Measurements from ENCODE around the gene ASIC4. TPM values are rescaled to one million over a fixed set of nuclear protein-coding genes. Genes with fewer than 3 reads are reported as not detected.
A peak's percentile ranks its signal among the peaks of the same experiment; 100 is the strongest.

Gene ASIC4
- total RNA-seq, 1 experiment from 2014 or later = 0.79 TPM

DNA sequence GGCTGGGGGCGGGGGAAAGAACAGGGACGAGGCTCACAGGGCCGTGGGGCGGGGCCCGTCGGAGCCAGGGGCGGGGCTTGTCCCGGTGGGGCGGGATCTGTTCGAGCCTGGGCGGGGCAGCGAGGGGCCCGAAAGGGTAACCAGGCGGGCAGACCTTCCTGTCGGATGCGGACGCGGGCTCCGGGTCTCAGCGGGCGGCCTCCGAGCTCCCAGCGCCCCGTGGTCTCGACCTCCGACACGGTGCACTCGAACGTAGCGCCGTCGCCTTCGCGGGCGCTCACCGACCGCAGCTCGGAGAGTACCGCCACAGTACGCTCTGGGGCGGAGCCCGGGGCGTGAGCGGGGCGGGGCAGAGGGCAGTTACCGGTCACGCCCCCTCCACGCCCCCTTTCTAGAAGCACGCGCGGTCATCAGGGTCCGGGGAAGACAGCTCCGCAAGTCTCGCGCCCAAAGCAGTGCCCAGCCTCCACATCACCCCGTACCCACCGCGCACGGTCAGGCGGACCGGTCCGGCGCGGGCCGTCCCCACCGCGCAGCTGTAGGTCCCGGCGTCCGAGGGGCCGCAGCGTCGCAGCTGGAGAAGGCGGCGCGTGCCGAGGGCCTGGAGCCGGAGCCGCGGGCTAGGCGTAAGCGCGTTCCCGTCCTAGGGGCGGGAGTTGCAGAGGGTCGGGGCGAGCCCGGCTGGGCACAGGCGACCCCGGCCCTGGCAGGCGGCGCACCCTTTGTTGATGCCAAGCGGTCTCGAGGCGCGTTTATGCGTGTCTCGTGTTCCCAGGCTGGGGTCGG is 38.3 kb downstream of the ASIC4 start (continued):
- TF ChIP-seq RORB (CRISPR knock-in tag; IDR thresholded peaks at IDR 0.05) (no peak), TEAD4 (CRISPR knock-in tag; IDR thresholded peaks at IDR 0.05) (no peak), ZNF396 (CRISPR knock-in tag; IDR thresholded peaks at IDR 0.05; ENCODE audit: borderline replicate concordance) (no peak), PRRX2 (CRISPR knock-in tag; IDR thresholded peaks at IDR 0.05) (0 out of 2 replicates have a peak, but pooled peaks have one; percentile 42), ZNF423 (CRISPR knock-in tag; IDR thresholded peaks at IDR 0.05) (no peak), EMX1 (CRISPR knock-in tag; IDR thresholded peaks at IDR 0.05) (0 out of 2 replicates have a peak, but pooled peaks have one; percentile 34), MLX (CRISPR knock-in tag; IDR thresholded peaks at IDR 0.05) (0 out of 2 replicates have a peak, but pooled peaks have one; percentile 37), SOX15 (CRISPR knock-in tag; IDR thresholded peaks at IDR 0.05) (no peak), PREB (CRISPR knock-in tag; IDR thresholded peaks at IDR 0.05; ENCODE audit: borderline replicate concordance) (peak; percentile 76; the same call in 1 of the 2 replicates), AFF4 (CRISPR knock-in tag; IDR thresholded peaks at IDR 0.05; ENCODE audit: borderline replicate concordance) (peak; percentile 74; the same call in 1 of the 2 replicates), ZNF138 (CRISPR knock-in tag; conservative IDR thresholded peaks at IDR 0.05) (peak; percentile 88; the same call in 1 of the 2 replicates), FOXJ3 (CRISPR knock-in tag; IDR thresholded peaks at IDR 0.05; ENCODE audit: borderline replicate concordance) (no peak), SP1 (CRISPR knock-in tag; conservative IDR thresholded peaks at IDR 0.05) (peak; percentile 94), NFYB (CRISPR knock-in tag; conservative IDR thresholded peaks at IDR 0.05; ENCODE audit: low read depth) (no peak), ERG (CRISPR knock-in tag; IDR thresholded peaks at IDR 0.05) (0 out of 2 replicates have a peak, but pooled peaks have one; percentile 64), ZNF219 (CRISPR knock-in tag; IDR thresholded peaks at IDR 0.05; ENCODE audit: borderline replicate concordance) (no peak), FOXK1 (CRISPR knock-in tag; IDR thresholded peaks at IDR 0.05) (peak; percentile 68; the same call in 1 of the 2 replicates), MXD4 (CRISPR knock-in tag; IDR thresholded peaks at IDR 0.05; ENCODE audit: borderline replicate concordance) (no peak), MAX (CRISPR knock-in tag; IDR thresholded peaks at IDR 0.05) (peak; percentile 93)
- TF ChIP-seq, protein P1, sequence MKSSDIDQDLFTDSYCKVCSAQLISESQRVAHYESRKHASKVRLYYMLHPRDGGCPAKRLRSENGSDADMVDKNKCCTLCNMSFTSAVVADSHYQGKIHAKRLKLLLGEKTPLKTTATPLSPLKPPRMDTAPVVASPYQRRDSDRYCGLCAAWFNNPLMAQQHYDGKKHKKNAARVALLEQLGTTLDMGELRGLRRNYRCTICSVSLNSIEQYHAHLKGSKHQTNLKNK (CRISPR knock-in tag; IDR thresholded peaks at IDR 0.05) = no peak
- TF ChIP-seq, protein P2, sequence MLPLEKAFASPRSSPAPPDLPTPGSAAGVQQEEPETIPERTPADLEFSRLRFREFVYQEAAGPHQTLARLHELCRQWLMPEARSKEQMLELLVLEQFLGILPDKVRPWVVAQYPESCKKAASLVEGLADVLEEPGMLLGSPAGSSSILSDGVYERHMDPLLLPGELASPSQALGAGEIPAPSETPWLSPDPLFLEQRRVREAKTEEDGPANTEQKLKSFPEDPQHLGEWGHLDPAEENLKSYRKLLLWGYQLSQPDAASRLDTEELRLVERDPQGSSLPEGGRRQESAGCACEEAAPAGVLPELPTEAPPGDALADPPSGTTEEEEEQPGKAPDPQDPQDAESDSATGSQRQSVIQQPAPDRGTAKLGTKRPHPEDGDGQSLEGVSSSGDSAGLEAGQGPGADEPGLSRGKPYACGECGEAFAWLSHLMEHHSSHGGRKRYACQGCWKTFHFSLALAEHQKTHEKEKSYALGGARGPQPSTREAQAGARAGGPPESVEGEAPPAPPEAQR (CRISPR knock-in tag; IDR thresholded peaks at IDR 0.05) = no peak
- TF ChIP-seq, protein P3, sequence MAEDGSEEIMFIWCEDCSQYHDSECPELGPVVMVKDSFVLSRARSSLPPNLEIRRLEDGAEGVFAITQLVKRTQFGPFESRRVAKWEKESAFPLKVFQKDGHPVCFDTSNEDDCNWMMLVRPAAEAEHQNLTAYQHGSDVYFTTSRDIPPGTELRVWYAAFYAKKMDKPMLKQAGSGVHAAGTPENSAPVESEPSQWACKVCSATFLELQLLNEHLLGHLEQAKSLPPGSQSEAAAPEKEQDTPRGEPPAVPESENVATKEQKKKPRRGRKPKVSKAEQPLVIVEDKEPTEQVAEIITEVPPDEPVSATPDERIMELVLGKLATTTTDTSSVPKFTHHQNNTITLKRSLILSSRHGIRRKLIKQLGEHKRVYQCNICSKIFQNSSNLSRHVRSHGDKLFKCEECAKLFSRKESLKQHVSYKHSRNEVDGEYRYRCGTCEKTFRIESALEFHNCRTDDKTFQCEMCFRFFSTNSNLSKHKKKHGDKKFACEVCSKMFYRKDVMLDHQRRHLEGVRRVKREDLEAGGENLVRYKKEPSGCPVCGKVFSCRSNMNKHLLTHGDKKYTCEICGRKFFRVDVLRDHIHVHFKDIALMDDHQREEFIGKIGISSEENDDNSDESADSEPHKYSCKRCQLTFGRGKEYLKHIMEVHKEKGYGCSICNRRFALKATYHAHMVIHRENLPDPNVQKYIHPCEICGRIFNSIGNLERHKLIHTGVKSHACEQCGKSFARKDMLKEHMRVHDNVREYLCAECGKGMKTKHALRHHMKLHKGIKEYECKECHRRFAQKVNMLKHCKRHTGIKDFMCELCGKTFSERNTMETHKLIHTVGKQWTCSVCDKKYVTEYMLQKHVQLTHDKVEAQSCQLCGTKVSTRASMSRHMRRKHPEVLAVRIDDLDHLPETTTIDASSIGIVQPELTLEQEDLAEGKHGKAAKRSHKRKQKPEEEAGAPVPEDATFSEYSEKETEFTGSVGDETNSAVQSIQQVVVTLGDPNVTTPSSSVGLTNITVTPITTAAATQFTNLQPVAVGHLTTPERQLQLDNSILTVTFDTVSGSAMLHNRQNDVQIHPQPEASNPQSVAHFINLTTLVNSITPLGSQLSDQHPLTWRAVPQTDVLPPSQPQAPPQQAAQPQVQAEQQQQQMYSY (CRISPR knock-in tag; IDR thresholded peaks at IDR 0.05) = no peak
- TF ChIP-seq, protein P4, sequence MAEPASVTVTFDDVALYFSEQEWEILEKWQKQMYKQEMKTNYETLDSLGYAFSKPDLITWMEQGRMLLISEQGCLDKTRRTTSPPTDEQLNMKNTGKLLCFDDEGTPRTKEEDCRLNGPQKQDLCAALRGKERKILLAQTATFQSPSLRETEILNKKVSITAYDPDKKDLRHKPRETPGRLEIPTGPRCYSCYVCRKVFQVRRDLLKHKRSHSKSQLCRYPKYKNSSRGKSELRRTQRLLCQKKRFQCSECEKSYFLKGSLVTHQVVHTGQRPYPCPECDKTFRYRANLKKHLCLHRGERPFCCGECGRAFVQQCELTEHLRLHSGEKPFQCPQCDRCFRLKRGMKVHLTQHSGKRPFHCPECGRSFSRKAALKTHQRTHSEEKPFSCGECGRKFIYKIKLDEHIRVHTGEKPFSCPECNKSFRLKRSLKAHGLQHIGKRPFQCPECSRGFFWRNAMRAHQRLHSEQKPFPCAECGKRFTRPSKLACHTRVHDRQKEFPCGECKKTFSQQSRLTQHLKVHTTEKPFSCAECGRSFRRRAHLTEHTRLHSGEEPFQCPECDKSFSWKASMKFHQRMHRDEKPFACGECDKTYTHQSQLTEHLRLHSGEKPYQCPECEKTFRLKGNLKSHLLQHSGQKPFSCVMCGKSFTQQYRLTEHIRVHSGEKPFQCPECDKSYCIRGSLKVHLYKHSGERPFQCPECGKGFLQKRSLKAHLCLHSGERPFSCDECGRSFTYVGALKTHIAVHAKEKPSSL (CRISPR knock-in tag; conservative IDR thresholded peaks at IDR 0.05) = no peak

All from WTC11 (cell line).